ENCODE measurements around the gene GMPS. TPM values are rescaled to one million over a fixed set of nuclear protein-coding genes. Genes with fewer than 3 reads are reported as not detected.

GMPS gene
- total and polyA plus RNA-seq, 9 of the 15 experiments (the other 6 are each of a cell fraction or from before 2014, with no cell fraction given): 73.7 to 282 (median 156) TPM

DNA sequence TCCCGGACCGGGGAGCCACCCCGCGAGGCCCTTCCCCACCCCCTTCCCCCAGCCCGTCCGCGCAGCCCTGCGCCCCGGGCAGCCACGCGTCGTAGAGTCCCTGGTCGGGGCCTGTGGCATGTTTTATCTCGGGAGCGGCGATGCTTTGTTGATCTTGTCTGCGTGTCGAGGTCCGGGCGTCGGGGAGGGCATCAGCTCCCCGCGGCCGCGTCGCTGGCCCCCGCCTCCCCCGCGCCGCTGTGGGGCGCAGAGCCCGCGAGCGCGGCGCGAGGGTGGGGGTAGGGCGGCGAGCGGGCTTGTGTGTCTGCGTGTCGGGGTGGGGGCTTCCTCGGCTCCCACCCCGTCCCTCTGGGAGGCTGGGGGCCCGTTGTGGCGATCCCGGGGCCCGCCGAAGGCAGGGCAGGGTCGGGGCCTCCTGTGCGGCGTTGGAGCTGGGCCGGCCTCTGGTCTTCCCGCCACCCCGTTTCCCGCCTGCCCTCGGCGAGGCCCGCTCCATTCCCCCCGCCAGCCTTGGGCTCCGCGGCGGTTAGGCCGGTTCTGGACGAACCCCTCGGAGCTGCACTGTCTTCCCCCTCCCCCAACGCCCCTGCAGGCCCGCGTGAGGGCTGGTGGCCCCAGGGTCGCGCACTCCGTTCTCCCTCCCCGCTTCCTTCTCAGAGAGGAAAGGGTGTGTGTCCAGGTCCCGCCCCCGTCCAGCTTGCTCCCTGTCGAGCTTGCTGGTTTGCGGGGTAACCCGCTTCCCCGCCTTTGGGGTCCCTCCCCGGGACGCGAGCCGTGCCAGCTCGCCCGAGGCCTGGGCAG is 695 bp downstream of the GMPS start (continued):
- TF ChIP-seq, protein P1, sequence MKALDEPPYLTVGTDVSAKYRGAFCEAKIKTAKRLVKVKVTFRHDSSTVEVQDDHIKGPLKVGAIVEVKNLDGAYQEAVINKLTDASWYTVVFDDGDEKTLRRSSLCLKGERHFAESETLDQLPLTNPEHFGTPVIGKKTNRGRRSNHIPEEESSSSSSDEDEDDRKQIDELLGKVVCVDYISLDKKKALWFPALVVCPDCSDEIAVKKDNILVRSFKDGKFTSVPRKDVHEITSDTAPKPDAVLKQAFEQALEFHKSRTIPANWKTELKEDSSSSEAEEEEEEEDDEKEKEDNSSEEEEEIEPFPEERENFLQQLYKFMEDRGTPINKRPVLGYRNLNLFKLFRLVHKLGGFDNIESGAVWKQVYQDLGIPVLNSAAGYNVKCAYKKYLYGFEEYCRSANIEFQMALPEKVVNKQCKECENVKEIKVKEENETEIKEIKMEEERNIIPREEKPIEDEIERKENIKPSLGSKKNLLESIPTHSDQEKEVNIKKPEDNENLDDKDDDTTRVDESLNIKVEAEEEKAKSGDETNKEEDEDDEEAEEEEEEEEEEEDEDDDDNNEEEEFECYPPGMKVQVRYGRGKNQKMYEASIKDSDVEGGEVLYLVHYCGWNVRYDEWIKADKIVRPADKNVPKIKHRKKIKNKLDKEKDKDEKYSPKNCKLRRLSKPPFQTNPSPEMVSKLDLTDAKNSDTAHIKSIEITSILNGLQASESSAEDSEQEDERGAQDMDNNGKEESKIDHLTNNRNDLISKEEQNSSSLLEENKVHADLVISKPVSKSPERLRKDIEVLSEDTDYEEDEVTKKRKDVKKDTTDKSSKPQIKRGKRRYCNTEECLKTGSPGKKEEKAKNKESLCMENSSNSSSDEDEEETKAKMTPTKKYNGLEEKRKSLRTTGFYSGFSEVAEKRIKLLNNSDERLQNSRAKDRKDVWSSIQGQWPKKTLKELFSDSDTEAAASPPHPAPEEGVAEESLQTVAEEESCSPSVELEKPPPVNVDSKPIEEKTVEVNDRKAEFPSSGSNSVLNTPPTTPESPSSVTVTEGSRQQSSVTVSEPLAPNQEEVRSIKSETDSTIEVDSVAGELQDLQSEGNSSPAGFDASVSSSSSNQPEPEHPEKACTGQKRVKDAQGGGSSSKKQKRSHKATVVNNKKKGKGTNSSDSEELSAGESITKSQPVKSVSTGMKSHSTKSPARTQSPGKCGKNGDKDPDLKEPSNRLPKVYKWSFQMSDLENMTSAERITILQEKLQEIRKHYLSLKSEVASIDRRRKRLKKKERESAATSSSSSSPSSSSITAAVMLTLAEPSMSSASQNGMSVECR (CRISPR knock-in tag; IDR thresholded peaks at IDR 0.05): peak; percentile 75; the same call in 1 of the 2 replicates
- TF ChIP-seq ZMIZ1 (IDR thresholded peaks at IDR 0.05; ENCODE audit: low read depth in 2 of 2, low read length in 2 of 2): no peak
- TF ChIP-seq ZFP30 (CRISPR knock-in tag; IDR thresholded peaks at IDR 0.05; ENCODE audit: borderline replicate concordance): no peak
- no peak for TF ChIP-seq PML (IDR thresholded peaks at IDR 0.05; ENCODE audit: low read length)
- no peak for TF ChIP-seq MTA3 (IDR thresholded peaks at IDR 0.05; ENCODE audit: borderline replicate concordance)
- TF ChIP-seq, protein P2, sequence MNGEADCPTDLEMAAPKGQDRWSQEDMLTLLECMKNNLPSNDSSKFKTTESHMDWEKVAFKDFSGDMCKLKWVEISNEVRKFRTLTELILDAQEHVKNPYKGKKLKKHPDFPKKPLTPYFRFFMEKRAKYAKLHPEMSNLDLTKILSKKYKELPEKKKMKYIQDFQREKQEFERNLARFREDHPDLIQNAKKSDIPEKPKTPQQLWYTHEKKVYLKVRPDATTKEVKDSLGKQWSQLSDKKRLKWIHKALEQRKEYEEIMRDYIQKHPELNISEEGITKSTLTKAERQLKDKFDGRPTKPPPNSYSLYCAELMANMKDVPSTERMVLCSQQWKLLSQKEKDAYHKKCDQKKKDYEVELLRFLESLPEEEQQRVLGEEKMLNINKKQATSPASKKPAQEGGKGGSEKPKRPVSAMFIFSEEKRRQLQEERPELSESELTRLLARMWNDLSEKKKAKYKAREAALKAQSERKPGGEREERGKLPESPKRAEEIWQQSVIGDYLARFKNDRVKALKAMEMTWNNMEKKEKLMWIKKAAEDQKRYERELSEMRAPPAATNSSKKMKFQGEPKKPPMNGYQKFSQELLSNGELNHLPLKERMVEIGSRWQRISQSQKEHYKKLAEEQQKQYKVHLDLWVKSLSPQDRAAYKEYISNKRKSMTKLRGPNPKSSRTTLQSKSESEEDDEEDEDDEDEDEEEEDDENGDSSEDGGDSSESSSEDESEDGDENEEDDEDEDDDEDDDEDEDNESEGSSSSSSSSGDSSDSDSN (IDR thresholded peaks at IDR 0.05; ENCODE audit: borderline replicate concordance in 1 of 2, low read depth in 2 of 2, low read length in 2 of 2): peak in 1 of 2 experiments; percentile 52; a peak in 2 of 4 replicates
- no peak for TF ChIP-seq FOXK2 (conservative IDR thresholded peaks at IDR 0.05 in 1 of 2, IDR thresholded peaks at IDR 0.05 in 1 of 2; ENCODE audit: low read depth in 2 of 2)
- no peak for TF ChIP-seq FOXK1 (CRISPR knock-in tag; IDR thresholded peaks at IDR 0.05; ENCODE audit: borderline replicate concordance)
- no peak for TF ChIP-seq POLR3A (IDR thresholded peaks at IDR 0.05; ENCODE audit: borderline replicate concordance, extremely low read depth, insufficient read depth, insufficient read length)
- TF ChIP-seq NR0B1 (IDR thresholded peaks at IDR 0.05; ENCODE audit: partially characterized antibody): no peak
- no peak for TF ChIP-seq TCF7 (IDR thresholded peaks at IDR 0.05; ENCODE audit: borderline replicate concordance)

Measured in K562 (cell line).